HG02943 (cell line): ENCODE data around the gene GDPD2.
A peak's percentile ranks its signal among the peaks of the same experiment; 100 is the strongest.

Experiments
- ATAC-seq: cut with Tn5 transposase; IDR thresholded peaks from one replicate; pipeline ENCODE4 v1.9.1; 2021; ENCODE audit warnings: mild to moderate bottlenecking, low read depth, moderate library complexity; ENCODE audit not compliant: unreplicated experiment

GDPD2 gene

DNA sequence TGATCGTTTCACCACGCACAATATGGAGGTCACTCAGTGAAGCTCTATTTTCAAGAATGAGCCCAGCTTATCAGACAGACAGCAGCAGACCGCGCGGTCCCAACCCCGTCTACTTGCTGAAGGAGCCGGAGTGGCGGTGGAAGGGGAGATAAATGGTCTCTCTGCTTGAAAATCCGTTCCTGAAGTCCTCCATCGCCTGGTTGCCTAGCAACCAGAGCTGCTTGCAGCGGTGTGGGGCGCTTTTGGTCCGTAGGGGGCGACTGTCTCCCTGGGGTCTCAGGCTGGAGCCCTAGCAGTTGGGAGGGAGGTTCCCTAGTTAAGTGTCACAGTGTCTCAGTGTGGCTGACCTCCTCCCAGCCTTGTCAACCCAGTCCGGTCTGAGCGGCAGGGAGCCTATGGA lies 13.2 kb downstream of the GDPD2 start:
- no peak for ATAC-seq

DNA sequence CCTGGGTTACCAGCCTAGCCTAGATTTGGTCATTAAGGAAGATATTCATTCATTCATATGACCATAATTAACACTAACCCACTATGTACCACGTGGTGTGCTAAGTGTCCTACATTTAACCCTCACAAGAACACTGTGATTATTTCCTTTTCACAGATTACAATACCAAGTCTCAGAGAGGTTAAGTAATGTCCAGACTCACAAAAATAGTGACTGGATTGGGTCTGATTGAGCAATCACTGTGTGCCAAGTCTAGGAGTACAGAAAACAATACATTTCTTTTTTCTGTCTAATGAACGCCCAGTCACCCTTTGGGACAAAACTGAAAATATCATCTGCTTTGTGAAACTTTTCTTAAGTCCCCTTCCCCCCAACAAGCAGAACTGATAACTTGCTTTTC lies 13.9 kb downstream of the GDPD2 start:
- ATAC-seq: no peak

GRCh38 chrX:70437921-70438665 lies 15.0 kb downstream of the GDPD2 start:
- ATAC-seq: no peak

GRCh38 chrX:70439016-70439415 lies 15.9 kb downstream of the GDPD2 start:
- no peak for ATAC-seq

GRCh38 chrX:70442224-70442623 lies 19.1 kb downstream of the GDPD2 start:
- no peak for ATAC-seq

GRCh38 chrX:70444326-70444945 lies 21.3 kb downstream of the GDPD2 start, which contains the start of gene DLG3:
Gene DLG3, plus strand, starts transcription at chrX:70444835. Its CDS starts 367 bp downstream, at chrX:70445202.
- ATAC-seq: no peak

- ATAC-seq: no peak
Observed at GRCh38 chrX:70444946-70445656, 22.0 kb downstream of the GDPD2 start.

DNA sequence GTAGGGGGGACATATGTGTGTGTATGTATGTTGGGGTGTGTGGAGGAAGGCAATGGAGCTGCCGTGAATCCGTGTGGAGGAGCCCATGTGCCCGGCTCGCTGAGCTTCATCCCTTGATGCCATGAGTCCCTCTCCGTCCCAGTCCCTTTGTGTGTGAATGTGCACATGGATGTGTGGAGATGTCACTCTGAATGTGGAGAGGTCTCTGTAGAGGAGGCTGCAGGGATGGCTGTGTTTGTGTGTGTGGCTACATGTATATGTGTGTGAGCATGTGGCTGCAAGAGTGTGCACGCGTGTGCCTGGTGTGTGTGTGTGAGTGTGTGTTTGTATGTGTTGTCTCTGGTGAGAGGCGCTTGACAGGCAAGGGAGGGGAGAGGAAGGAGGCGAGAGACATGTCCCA lies 22.8 kb downstream of the GDPD2 start:
- no peak for ATAC-seq

- ATAC-seq: no peak
Observed at GRCh38 chrX:70446380-70447350, 23.6 kb downstream of the GDPD2 start.

GRCh38 chrX:70449457-70449966 lies 26.4 kb downstream of the GDPD2 start:
- ATAC-seq: no peak

DNA sequence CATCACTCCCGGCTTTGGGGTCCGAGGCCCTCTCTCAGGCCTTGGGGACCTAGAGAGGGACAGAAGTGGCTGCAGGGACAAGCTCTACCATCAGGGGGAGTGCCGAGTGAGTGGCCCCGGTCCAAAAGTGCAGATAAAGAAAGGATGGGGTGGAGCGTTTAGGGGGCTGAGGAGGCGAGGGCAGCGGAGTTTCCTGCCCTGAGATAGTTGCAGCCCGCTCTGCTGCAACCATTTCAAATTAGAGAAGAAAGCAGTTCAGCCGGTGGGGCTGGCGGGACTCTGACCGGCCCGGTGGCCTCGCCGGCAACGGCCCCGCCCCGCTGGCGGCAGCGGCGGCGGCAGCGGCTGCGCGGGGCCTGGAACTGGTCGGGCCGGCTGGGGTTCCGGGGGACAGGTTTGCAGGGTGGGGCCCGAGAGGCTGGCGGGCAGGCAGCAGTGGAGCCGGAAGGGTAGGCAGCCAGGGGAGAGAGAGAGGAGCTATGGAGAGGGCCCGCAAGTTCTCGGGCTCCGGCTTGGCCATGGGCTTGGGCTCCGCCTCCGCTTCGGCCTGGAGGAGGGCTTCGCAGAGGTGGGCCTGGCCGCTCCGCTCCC lies 29.1 kb downstream of the GDPD2 start:
- ATAC-seq: peak; percentile 43

DNA sequence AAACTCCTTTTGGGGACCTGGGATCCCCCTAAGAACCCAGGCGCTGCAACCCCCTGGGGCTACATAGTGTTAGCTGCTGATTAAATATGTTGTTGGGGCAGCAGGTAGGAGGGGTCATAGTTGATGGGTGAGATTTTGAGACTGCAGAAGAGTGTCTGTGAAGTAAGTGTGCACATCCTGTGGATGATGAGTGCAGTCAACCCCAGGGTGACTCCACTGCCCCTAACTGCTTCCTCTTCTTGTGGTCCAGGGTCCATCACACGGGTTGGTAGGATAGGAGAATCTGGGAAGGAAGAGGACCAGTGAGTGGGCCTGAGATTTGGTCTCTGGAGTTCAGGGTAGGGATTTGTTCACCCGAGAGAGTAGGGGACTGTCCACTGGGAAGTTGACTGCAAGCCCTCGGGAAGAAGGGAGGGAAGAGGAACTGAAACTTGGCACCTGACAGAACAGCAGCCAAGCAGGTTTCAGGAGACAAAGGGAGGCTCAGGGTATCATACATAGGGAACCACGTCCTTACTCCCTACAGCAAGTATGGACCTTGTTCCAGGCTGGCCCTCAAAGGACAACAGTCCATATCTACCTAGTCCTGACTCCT lies 30.0 kb downstream of the GDPD2 start:
- ATAC-seq: no peak

DNA sequence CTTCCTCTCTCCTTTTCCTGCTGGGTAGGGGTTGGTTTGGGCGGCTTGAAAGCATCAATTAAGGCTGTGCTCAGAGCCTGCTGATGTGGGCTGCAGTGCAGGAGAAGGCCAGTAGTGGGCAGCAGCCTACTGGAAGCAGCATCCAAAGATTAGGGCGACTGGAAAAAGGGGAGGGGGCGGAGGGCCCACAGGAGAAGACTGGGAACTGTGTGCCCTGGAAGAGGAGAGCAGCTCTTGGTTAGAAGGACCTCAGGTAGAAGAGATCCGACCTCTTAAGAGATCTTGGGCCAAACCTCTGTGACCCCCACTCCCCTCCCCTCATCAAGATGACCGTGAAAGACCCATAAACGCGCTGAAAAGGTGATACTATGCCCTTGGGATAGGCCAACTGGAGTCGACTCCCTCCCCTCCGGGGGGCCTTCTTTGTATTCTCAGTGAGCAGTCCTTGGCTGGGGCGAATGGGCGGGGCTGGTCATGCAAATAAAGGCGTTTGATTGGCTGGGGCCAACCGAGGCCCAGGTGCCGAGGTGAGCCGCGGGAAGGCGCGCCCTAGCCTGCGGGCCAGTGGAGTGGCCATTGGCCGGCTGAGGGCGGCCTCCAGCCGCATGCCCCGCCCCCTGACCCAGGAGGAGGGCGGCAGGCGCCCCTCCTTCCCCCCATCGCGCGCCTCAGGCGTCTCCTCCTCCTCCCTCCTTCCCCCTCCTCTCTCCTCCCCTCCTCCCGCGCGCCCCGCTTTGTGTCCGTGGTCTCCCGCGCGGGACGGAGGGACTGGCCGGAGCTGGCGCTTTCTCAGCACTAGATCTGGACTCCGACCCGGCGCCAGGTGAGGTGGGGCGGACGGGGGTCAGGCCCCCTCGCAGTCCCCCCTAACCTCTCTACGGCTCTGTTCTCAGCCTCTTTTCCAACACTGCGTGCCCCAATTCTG lies 31.6 kb downstream of the GDPD2 start:
- ATAC-seq: no peak

- no peak for ATAC-seq
Observed at GRCh38 chrX:70455366-70456202, 32.5 kb downstream of the GDPD2 start.

- no peak for ATAC-seq
Observed at GRCh38 chrX:70456256-70456655, 33.1 kb downstream of the GDPD2 start.

DNA sequence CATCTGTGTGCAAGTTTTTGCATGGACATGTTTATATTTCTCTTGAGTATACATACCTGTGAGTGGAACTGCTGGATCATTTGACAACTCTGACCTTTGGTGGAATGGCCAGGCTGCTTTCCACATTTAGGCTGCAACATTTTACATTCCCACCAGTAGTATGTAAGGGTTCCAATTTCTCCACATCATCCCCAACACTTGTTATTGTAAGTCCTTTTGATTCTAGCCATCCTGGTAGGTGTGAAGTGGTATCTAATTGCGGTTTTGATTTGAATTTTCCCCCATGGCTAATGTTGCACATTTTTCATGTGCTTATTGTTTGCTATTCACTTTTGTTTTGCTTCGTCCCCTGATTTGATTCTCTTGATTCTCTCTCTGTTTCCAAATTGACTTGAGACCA lies 37.9 kb downstream of the GDPD2 start:
- no peak for ATAC-seq

DNA sequence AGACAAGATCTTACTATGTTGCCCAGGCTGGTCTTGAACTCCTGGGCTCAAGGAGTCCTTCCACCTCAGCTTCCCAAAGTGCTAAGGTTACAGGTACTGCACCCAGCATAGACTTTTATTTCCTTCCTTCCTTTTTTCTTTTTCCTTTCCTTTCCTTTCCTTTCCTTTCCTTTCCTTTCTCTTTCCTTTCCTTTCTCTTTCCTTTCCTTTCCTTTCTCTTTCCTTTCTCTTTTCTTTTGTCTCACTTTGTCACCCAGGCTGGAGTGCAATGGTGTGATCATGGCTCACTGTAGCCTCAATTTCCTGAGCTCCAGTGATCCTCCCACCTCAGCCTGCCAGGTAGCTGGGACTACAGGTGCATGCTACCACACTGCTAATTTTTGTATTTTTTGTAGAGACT lies 40.9 kb downstream of the GDPD2 start:
- ATAC-seq: no peak

- no peak for ATAC-seq
Observed at GRCh38 chrX:70466968-70467367, 43.9 kb downstream of the GDPD2 start.
